ENCODE measurements around the gene CNBD2.
A peak's percentile ranks its signal among the peaks of the same experiment; 100 is the strongest.
"Not testable (repeated sequence)": the region's sequence is repeated elsewhere in the genome, so short reads cannot be mapped to it uniquely, and the experiment has no call there.

Gene CNBD2

GRCh38 chr20:36028106-36028808 is 59.9 kb downstream of the CNBD2 start:
- DNase-seq, result peak in 1 of 3 donors; percentile 7

DNA sequence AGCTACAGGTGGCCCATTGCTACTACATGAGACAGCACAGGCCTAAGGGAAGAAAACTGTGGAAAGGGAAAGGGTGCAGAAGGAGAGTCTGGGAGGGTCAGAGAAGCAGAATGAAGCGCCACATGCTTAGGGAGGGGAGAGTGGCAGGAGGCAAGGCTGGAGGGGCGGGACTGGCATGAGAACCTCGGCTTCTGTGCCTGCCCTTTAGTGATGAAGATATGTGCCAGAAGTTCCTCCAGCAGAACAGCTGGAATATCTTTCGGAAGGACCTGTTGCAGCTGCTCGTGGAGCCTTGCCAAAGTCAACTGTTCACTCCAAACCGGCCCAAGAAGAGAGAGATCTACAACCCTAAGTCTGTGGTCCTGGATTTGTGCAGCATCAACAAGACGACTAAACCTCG is 61.8 kb downstream of the CNBD2 start:
- no peak for DNase-seq

DNA sequence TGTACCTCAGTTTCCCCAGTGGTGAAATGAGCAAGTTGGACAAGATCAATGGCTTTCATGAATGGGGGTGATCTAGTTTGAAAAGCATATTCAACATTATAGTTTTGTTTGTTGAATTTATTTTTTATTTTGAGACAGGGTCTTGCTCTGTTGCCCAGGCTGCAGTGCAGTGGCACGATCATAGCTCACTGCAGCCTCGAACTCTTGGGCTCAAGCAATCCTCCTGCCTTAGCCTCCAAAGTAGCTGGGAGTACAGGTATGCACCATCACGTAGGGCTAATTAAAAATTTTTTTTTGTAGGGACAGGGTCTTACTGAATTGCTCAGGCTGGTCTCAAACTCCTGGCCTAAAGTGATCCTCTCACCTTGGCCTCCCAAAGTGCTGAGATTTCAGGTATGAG is 63.4 kb downstream of the CNBD2 start:
- DNase-seq, result no peak

- no peak for DNase-seq
Observed at GRCh38 chr20:36034875-36035274, 66.5 kb downstream of the CNBD2 start.

DNA sequence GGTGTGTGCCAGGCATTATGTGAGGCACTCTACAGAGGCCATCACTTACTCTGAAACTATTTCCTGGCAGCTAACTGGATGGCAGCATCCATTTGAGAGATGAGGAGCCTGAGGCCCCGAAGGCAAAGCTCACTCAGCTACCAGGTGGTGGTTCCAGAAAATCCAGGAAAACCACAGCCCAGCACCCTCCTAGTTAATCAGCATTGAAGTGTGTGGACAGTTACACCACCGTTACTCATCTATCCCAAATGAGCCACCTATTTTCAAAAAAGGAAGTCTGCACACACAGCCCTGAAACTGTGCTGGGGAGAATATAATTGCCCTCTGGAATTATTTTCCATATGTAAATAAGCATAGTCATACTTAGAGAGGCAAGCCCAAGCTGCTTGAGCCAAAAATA is 67.4 kb downstream of the CNBD2 start:
- peak; percentile 28 to 53 (median 41) for DNase-seq

DNA sequence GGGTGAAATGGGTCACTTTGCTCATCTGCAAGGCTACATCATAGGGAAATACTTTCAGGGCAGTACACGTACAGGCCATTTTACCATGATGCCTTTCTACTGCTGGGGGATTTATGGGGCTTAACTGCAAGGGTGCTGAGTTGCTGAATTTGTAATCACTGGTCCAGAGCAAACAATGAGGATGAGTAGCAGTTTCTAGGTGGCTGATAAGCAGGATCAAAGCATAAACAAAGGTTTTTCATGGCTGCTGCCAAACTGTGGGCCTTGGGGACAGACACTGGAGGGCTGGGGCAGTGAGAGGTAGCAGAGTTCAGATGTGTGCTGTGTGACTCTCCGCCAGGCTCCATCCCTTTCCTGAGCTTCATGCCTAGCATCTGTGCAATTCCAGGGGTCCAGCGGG is 68.3 kb downstream of the CNBD2 start:
- DNase-seq, result no peak

- DNase-seq, result peak; percentile 21 to 70 (median 69)
Observed at GRCh38 chr20:36040571-36040970, 72.2 kb downstream of the CNBD2 start.

DNA sequence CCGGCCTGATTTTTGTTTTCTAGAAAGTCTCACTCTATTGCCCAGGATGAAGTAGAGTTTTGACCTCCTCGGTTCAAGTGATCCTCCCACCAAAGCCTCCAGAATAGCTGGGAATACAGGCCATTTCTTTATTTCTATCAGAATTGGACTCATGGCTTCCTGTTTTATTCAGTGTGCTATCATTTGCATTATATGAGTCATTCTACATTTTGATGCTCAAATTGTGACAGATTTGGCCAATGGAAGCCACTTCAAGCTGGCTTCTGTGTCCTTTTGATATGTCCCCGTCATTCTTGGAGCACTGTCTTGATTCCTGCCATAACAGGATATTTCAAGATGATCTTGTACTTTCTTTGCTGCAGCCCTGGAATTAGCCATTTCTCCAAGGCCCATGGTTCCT is 75.1 kb downstream of the CNBD2 start:
- peak; percentile 16 to 51 (median 49) for DNase-seq

DNA sequence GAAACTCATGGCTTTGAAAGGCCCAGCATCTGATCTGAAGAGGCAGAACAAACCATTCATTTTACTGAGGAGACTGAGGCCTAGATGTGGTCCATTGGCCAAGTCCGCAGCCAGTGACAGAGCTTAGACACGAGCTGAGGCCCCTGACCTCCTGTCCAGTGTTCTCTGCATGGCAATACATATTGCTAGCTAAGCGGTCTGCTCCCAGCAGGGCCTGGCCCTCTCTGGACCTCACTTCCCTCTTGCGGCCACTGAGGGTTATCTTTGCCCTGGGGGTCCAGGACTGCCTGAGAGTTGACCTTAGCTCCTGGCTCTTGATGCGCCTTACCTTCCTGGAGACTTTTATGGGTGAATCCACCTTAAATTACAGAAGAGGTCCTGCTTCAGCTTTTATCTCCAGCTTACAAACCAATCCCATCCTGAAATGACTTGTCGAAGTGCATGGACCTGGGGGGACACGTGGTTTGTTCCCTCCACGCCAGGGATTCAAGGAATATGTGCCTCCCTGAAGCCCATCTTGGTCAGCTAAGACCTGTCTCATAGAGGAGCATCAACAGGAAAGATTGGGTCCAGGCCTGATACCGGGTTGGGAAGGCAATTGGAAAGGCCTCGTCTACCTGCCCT is 75.6 kb downstream of the CNBD2 start:
- no peak for DNase-seq

- no peak for DNase-seq
Observed at GRCh38 chr20:36045373-36045714, 77.0 kb downstream of the CNBD2 start.

DNA sequence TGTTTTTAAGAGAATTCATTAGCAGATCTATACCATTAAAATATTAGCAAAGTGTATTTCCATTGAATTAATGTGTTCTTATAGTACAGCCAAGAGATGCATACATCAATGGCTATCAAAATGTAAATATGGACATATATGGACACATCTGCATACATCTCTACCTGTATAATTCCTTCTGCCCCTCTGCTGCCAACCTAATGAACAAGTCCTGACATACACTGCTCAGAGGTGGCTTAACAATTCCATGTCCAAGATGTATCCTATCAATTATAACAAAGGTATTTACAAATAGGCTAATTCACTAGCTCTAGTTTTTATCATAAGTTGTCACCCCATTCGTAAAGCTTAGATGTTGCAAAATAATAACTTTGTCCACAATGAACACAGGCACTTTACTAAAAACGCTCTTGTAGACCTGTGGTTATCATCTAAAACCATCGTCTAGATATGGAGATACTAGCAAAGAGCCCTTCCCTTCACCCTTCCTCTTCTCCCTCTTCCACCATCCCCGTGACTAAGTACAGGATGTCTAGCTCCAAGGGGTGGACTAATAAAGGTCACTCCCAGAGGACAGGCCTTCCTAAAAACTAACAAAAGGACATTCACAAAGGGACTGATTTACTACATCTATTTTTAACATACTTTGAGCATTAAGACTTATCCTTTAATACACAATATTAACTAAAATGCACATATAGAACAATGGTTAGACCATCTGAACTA is 77.8 kb downstream of the CNBD2 start:
- not testable (repeated sequence) for DNase-seq

DNA sequence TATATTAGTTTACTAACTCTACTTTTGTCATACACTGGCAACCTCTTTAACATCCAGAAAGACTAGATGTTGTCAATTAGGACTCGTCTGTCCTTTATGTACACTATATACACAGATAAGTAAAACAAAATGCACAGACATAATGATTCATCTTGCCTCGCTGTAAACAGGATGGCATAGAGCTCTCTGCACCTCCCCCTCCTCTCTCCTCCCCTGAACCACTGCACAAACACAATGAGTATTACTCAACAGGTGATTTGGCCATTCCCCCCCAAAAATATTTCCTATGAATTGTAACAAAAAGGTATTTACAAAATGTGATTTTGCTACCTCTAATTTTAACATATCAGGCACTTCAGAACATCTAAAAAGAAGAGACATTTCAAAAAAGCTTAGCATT is 81.0 kb downstream of the CNBD2 start:
- DNase-seq, result not testable (repeated sequence)

DNA sequence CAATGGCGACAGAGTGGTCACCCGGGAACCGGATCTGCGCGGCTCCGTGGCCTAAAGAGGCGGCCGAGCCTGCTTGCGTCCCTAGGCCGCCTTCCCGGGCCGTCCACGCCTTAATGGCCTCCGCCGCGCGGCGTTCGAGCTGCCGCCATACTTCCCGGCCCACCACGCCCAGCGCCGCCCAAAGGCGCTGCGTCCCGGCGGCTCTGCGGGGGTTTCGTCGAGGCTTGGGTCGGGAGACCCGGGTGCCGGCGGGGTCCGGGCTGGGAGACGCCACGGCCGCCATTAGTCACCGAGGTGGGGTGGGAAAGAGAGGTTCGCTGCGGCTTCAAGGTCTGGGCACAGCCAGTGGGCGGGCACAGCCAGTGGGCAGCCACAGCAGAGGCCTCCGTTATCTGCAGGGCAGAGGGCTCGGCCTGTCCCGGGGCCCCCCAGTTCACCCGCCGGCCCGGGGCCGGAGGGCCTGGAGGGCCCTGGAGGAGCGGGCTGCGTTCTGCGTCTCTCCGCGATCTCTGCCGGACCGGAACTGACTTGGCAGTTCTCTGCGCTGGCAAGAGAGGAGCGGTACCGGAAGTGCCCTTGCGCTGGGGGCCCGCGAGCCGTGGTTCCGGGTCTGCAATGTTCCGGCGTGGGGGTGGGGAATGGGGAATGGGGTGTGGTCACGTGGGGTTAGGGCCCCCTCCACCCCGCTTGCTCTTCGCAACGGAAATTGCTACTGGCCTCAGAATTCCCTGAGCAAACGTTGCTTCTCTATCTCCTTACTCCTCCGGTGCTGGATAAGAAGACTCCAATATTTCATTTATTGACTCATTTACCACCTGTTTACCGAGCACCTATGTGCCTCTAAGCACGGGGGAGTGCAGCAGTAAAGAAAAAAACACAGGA is 82.3 kb downstream of the CNBD2 start:
- DNase-seq, result peak; percentile 88 to 93 (median 88)

GRCh38 chr20:36051318-36052116 is 83.1 kb downstream of the CNBD2 start:
- no peak for DNase-seq

DNA sequence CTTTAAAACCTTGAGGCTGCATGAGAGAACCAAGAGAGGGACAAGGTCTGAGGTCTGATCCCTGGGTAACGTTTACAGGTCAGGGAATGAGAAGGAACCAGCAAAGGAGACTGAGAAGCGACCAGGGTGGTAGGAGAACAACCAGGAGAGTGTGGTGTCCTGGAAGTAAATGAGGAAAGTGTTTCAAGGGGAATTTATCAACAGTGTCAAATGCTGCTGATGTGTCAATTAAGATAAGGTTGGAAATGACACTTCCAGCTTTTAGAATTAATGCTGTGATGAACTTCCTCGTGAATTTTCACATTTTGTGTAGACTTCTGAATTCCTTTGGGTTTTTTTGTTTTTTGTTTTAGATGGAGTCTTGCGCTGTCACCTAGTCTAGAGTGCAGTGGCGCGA is 83.7 kb downstream of the CNBD2 start:
- no peak for DNase-seq

- DNase-seq, result peak; percentile 59 to 79 (median 68)
Observed at GRCh38 chr20:36053863-36054518, 85.6 kb downstream of the CNBD2 start.

- no peak for DNase-seq
Observed at GRCh38 chr20:36055145-36055544, 86.8 kb downstream of the CNBD2 start.

DNA sequence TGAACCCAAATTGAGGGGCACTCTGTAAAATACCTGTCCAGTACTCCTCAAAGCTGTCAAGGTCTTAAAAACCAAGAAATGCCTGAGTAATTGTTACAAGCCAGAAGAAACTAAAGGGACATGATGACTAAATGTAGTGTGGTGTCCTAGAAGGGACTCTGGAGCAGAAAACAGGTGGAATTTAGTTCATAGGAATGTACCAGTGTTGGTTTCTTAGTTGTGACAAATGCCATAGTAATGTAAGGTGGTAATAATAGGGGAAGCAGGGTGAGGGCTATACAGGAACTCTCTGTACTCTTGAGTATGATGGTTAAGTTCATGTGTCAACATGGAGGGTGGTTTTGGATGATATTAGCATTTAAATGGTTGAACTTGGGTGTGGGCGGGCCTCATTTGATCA is 92.3 kb downstream of the CNBD2 start:
- no peak for DNase-seq

- DNase-seq, result no peak
Observed at GRCh38 chr20:36061754-36062153, 93.4 kb downstream of the CNBD2 start.

DNA sequence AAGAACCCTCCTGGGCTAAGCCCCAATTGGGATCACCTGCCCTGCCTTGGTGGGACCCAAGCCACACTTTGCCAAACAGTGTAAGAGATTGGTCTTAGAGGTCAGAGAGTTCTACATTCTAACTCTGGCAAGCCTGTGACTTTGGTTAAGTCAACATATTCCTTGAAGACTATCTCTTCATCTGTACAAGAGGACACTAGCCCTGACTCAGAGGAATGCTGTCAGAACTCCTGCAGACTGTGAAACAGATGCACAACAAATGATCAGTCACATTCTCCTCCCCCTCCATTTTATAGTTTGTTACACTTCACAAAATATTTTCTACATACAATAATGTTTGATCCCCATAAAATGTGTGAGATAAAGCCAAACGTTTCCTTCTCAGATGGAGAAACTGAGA is 94.4 kb downstream of the CNBD2 start:
- DNase-seq, result no peak

DNA sequence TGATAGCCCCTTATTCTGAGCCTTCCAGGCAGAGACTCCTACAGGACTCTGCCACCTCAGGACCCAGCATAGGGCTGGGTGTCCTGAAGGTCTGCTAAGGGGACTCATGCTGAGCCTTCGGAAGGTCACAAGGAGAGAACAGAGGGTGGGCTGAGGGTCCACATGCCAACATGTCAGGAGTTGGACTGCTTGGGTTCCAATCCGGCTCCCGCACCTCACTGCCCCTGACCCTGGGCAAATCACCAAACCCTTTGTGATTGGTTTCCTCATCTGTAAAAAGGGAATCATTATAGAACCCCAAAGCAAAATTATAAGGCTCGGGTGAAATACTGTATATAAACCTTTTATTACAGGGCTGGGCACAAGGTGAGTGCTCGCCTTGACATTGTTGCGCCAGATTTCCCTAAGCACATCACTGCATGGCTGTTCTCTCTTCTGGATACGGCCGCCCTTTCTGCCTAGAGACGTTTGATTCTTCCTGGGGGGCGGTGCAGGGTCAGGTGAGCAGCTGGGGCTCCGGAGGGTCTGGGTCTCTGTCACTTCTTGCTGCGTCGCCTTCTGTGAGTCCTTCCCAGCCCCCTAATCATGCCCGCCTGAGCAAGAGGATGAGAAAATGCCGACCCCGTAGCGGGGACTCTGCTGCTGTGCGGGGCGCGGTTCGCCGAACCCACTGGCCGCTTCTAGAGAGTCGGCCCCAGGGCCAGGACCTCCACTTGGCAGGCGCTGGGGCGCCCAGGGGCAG is 95.7 kb downstream of the CNBD2 start:
- no peak for DNase-seq
